PC-9 (cell line): ENCODE measurements around the gene FAM184B.

Experiments used
- EZH2 ChIP-seq: fragments of 200-600 bp; sonication (generic); IDR thresholded peaks from 2 replicates; pipeline ENCODE4 v1.8.0; 2017; ENCODE audit warnings: antibody characterized with exemption, low read depth
- TF ChIP-seq, protein P1 (sequence below): fragments of 200-600 bp; sonication (generic); conservative IDR thresholded peaks from 2 replicates; pipeline ENCODE4 v1.6.1; 2017; ENCODE audit warnings: mixed run types, antibody characterized with exemption, mild to moderate bottlenecking, moderate library complexity

DNA sequence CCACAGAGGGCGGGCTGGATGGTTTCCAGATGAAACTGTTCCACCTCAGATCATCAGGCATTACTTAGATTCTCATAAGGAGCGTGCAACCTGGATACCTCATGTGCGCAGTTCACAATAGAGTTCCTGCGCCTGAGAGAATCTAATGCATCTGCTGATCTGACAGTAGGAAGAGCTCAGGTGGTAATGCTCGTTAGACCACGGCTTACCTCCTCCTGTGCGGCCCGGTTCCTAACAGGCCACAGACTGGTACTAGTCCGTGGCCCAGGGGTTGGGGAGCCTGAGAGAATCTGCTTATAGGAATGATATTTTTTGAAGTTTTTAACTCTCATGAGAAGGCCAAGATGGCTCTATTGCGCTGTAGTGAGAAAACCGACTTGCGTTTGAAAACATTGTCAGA is 34.7 kb upstream of the FAM184B start:
- TF ChIP-seq, protein P1, sequence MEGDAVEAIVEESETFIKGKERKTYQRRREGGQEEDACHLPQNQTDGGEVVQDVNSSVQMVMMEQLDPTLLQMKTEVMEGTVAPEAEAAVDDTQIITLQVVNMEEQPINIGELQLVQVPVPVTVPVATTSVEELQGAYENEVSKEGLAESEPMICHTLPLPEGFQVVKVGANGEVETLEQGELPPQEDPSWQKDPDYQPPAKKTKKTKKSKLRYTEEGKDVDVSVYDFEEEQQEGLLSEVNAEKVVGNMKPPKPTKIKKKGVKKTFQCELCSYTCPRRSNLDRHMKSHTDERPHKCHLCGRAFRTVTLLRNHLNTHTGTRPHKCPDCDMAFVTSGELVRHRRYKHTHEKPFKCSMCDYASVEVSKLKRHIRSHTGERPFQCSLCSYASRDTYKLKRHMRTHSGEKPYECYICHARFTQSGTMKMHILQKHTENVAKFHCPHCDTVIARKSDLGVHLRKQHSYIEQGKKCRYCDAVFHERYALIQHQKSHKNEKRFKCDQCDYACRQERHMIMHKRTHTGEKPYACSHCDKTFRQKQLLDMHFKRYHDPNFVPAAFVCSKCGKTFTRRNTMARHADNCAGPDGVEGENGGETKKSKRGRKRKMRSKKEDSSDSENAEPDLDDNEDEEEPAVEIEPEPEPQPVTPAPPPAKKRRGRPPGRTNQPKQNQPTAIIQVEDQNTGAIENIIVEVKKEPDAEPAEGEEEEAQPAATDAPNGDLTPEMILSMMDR: no peak
- TF ChIP-seq EZH2: no peak
